ENCODE results near the gene IL19. TPM values are rescaled to one million over a fixed set of nuclear protein-coding genes. Genes with fewer than 3 reads are reported as not detected.

The IL19 gene
- polyA plus RNA-seq, 1 of the 3 experiments (the other 2 are of a cell fraction) = not detected

- POLR2A ChIA-PET = no interaction called here
- CTCF ChIA-PET = interaction anchor here (1.0 to 3.4 kb wide), 4 partner anchors 30 to 144 kb away, joined by 3 to 21 read pairs (median 6); partner anchors contain the start of gene IL20
- WGBS (ENCODE audit: low lambda C conversion rate) = 70% methylated on average over 14 of the region's 14 CpGs
These were observed 1.9 kb upstream of the IL19 start for GRCh38 chr1:206768472-206769303.

More at GRCh38 chr1:206768472-206769303, 1.9 kb upstream of the IL19 start:
- Histone ChIP-seq H3F3A (replicated peaks; ENCODE audit: insufficient read depth) (no peaks in the 10 kb centered on the region), H3K9me2 (no peaks in the 10 kb centered on the region), H3K79me2 (ENCODE audit: insufficient read depth) (no peaks in the 10 kb centered on the region), H3K9ac (no peak overlapping the region), H3K4me2 (no peak overlapping the region), H2AFZ (ENCODE audit: low read depth) (no peak overlapping the region), H3K36me3 (replicated peaks in 1 of 2; ENCODE audit: control insufficient read depth in 1 of 2, insufficient read depth in 2 of 2, low read length in 1 of 2) (no peaks in the 10 kb centered on the region), H3K27me3 (ENCODE audit: insufficient read depth) (peaks cover 12% of the 10 kb centered on the region; the same call in 1 of the 2 replicates), H4K20me1 (ENCODE audit: insufficient read depth) (no peaks in the 10 kb centered on the region), H3K9me3 (no peaks in the 10 kb centered on the region), H3K4me1 (ENCODE audit: control insufficient read depth in 1 of 2, insufficient read depth in 2 of 2, low read depth in 1 of 2, low read length in 1 of 2) (no peaks in the 10 kb centered on the region), H3K27ac (ENCODE audit: low read depth in 2 of 2, low read length in 1 of 2) (no peak overlapping the region), H3K4me3 (ENCODE audit: low read depth in 2 of 2, low read length in 1 of 2) (no peak overlapping the region)
- TF ChIP-seq SMC3 (IDR thresholded peaks at IDR 0.05; ENCODE audit: low read depth, low read length) (no peak), ELF1 (IDR thresholded peaks at IDR 0.05) (no peak), NFIC (IDR thresholded peaks at IDR 0.05; ENCODE audit: borderline replicate concordance) (no peak), JUND (IDR thresholded peaks at IDR 0.05) (no peak), MAX (IDR thresholded peaks at IDR 0.05; ENCODE audit: low read depth) (no peak), POLR2AphosphoS5 (IDR thresholded peaks at IDR 0.05; ENCODE audit: low read depth, low read length) (no peak), ZBTB33 (IDR thresholded peaks at IDR 0.05; ENCODE audit: borderline replicate concordance, low read depth) (no peak), FOSL2 (IDR thresholded peaks at IDR 0.05; ENCODE audit: borderline replicate concordance, low read depth) (no peak), RCOR1 (IDR thresholded peaks at IDR 0.05; ENCODE audit: low read length) (no peak), CTCF (IDR thresholded peaks at IDR 0.05) (no peak), MXI1 (IDR thresholded peaks at IDR 0.05; ENCODE audit: low read depth, low read length) (no peak), NRF1 (IDR thresholded peaks at IDR 0.05; ENCODE audit: low read depth, low read length) (no peak)
- no peak for DNase-seq
